HG03575 (cell line): Measurements from ENCODE around the gene LMBR1.

Experiments
- ATAC-seq: cut with Tn5 transposase; IDR thresholded peaks from one replicate; pipeline ENCODE4 v1.9.1; 2021; ENCODE audit not compliant: unreplicated experiment, insufficient number of reproducible peaks, low FRiP score; ENCODE audit errors: extremely low read depth

Gene LMBR1

DNA sequence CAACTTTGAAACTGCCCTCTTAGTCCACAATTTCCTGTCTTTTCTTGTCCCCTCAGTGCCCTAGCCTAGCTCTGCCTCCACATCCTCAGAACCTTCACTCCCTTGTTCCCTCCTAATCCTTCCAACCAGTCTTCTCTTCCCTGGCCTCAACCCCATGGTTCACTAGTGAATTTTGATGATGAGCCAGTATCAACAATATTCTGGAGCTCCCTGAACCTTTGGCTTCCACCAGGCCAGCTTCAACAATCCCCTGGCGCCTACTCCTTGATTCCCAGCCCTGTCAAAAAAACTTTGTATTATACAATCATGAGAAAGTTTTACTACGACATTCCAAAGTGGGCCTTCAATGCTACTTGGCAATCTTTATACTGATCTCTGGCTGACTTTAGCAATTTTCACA is 116.5 kb downstream of the LMBR1 start:
- ATAC-seq: no peak

DNA sequence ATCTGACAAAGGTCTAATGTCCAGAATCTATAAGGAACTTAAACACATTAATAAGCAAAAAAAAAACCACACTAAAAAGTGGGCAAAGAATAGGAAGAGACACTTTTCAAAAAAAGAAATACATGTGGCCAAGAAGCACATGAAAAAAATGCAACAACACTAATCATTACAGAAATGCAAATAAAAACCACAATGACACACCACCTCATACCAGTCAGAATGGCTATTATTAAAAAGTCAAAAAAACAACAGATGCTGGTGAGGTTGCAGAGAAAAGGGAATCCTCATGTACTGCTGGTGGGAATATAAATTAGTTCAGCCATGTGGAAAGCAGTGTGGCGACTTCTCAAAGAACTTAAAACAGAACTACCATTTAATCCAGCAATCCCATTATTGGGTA is 119.0 kb downstream of the LMBR1 start:
- no peak for ATAC-seq

DNA sequence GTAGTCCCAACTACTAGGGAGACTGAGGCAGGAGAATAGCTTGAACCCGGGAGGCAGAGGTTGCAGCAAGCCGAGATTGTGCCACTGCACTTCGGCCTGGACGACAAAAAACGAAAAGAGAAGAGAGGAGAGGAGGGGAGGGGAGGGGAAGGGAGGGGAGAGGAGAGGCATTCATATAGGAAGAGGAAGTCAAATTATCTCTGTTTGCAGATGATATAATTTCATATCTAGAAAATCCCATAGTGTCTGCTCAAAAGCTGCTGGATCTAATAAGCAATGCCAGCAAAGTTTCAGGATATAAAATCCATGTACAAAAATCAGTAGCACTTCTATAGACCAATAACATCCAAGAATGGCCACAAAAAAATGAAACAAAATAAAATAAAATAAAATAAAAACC is 120.3 kb downstream of the LMBR1 start:
- no peak for ATAC-seq

DNA sequence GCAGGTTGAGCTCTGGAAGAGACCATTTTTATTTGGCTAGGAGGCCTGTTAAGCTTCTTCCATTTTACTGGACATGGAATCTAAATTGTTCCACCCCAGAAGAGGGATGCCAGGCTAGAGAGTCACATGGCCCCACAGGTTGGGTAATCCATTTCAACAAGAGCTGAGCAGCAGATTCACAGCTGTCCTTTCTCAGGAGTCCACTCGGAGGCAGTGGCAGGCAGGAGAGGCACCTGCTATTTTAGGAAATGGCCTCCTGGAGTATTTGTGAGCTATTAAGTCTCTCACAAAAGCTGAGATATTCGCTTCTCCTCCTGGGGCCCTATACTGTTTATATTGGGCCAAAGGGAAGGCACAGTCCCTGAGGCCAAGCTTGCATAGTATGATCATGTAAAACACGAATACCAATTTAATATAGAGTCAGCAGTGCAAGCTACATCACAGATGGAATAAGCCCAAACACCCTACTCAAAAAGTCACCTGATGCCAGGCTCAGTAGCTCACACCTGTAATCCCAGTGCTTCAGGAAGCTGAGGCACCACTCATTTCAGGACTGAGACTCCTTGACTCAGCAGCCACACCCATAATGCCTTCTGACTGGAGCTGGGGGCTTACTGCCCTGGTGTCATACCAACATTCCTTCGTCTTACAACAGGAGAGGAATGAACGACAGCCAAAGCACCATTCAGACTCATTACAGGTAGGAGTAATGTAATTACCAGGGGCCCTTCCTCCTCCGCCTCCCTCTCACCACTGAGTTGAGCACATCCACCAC is 124.1 kb downstream of the LMBR1 start:
- no peak for ATAC-seq

DNA sequence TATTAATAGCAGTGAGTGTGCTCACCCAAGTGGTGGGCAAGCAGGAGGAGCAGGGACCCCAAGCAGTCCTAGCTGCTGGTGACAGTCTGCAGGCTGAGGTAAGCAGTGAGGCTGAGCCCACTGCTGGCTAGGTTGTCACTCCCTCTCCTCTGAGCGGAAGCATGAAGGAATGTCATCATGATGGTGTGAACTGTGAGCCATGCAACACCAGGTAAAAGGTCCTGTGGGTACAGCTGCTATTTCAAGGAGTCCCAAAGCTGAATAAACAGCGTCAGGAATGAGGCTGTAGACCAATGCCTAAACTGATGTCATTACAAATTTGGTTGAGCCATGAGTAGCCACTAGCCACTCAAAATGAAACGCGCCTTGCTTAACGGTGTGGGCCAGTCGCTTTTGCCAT is 126.3 kb downstream of the LMBR1 start:
- no peak for ATAC-seq

DNA sequence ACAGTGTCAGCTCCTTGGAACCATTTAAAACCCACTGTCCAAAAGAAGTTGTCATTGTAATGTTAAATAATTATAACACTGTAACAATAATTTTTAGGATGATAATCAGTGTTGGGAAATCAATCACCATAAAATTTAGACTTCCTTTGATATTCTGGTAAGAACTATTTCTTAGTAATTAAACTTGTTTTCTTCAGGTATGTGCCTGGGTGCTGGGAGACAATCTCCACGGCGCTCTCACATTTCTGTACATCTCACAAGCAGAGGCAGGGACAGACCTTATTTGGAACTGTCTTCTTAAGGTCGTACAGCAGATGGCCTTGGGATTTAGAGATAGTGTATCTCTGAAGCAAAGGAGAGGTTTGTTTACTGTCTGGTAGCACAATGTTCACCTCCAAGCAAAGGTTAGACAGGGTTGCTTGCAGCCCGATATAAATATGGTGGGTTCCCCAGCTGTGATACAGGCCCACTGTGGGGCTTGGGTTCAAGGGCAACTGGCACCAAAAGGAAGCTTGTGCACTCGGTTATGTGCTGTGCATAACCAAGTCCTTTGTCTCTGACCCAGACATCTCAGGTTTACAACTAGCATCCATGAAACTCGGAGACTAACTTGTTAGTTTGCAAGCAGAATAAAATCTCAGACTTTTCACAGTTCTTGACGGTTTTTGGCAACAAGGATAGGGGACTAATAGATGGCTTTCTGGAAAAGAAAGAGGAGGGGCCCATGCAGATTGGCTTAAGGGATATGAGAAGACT is 126.9 kb downstream of the LMBR1 start:
- ATAC-seq: no peak

DNA sequence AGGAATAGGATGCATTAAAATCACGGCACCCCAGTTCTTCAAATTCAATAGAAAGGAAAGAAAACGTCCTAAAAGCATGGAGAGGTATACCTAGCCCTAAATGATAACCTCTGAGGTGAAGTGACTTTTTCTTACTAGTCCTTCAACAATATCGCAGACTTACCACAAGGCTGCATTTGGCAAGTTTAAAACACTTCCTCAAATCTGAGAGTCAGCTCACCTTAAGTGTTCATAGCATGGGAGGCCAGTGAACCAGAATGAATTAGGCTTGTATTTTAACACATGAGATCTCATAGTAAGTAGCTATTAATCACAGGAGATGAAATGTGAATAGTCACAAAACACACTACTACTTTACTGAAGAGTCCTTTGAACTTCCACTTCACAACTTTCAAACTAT is 128.2 kb downstream of the LMBR1 start:
- no peak for ATAC-seq

DNA sequence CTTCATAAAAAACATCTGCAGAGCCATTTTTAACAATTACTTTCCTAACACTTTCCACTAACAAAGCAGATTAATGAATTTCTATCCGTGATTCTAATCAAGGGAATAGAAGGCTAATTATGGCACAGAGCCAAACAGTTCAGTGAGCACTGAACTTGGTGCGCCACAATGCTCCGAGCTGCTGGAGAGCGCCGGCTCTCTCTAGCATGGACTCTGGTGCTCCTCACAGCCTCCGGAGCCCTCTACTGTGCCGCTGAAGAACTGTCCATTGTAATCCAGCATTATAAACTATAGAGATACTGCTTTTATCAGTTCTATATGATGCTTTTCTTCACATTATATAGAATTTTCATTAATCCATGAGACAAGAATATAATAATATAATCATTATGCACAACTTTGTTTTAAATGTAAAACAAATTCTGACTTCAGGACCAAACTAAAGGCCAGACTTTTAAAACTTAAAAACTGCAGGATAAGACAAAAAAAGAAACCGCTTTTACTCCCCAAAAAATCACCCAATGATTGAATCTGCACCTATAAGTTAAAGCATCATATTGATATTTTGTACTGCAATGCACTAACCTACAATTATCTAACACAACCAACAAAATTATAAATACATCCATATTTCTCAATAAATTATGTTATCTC is 128.8 kb downstream of the LMBR1 start:
- ATAC-seq: no peak

DNA sequence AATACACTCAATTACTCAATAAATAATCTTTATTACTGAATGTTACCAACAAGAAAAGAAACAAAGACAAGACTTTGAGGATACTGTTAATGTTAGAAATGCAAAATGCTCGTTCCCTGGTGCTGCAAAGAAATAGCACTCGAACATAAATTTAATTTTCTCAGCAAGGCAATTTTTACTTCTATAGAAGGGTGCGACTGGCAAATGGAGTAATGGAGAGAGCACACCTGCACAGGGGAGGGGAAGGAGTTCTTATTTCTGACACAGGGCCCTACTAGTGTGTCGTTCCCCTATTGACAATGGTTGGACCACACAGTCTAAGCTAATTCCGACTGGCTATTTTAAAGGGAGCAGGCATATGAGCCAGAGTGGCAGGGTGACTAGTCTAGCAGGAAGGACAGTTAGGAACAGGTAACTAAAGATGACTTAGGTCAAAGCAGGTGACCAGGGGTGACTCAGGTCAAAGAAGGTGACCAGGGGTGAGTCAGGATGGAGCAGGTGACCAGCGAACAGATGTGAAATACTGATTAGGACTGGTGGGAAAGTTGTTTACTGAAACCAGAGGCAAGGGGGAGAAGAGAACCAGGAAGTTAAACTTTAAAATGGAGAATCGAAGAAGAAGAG is 133.3 kb downstream of the LMBR1 start:
- no peak for ATAC-seq

DNA sequence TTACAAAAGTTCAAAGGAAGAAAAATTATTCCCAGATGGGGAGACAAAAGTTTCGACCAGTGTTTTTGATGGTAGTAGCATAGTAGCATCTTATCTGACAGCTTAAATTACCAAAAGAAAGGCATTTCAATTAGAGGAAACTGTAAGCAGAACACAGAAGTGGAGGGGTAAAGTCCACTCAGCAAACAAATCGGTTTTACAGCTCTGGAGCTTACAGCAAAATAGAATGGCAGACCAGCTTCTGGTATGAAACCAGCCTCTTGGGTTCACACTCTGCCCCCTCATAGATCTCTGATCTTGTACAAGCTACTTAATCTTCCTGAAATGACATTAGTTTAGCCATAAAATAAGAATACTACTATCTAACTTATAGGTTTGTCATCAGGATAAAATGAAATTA is 133.8 kb downstream of the LMBR1 start:
- no peak for ATAC-seq

DNA sequence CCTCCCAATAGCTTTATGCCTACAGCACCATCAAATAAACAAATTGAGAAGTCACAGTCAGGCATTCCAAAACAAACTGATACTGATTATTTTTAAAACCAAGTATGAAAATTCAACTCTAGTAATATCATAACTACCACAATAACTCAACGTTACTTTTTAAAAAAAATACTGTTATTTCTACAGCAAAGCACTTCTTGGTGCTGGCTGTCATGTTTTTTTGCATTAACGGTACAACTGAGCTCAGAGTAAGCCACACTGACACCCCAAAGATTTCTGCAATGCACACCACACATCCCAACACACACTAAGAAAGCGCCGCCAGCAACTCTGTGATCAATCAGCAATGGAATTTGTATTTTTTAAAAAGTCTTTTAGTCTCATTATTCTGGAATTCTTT is 138.8 kb downstream of the LMBR1 start:
- no peak for ATAC-seq

DNA sequence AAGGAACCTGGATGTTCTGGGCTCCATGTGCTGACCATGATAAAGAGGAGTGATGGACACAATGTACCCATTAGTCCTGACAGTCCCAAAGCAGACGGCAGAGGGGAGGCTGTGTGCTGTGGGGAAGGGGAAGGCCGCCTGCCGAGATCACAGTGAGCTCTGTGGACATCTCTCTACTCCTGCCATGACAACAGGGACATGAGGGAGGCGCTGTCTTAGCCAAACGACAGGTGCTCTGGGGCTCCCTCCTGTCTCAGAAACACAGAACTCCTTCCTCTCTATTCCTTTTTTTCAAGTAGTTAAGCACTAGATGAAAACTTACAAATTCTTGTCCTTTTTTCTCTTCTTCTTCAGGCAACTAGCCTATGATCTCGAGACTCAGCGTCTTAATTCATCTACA is 139.4 kb downstream of the LMBR1 start:
- ATAC-seq: no peak

DNA sequence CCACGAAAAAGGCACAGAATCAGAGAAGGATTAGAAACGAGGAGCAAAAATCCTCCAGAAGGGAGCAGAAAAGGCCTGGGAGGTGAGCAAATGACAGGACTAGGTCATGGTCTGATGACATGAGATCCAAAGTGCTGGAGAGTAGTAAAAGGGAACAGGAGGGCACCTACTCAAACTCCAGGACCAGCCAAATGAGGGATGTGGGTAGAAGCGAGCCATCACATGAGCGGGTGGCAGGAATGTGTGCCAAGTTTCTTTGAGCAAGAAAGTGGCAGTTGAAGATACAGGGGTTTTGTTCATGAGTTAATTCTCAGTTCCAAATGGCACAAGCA is 139.8 kb downstream of the LMBR1 start:
- ATAC-seq: no peak

DNA sequence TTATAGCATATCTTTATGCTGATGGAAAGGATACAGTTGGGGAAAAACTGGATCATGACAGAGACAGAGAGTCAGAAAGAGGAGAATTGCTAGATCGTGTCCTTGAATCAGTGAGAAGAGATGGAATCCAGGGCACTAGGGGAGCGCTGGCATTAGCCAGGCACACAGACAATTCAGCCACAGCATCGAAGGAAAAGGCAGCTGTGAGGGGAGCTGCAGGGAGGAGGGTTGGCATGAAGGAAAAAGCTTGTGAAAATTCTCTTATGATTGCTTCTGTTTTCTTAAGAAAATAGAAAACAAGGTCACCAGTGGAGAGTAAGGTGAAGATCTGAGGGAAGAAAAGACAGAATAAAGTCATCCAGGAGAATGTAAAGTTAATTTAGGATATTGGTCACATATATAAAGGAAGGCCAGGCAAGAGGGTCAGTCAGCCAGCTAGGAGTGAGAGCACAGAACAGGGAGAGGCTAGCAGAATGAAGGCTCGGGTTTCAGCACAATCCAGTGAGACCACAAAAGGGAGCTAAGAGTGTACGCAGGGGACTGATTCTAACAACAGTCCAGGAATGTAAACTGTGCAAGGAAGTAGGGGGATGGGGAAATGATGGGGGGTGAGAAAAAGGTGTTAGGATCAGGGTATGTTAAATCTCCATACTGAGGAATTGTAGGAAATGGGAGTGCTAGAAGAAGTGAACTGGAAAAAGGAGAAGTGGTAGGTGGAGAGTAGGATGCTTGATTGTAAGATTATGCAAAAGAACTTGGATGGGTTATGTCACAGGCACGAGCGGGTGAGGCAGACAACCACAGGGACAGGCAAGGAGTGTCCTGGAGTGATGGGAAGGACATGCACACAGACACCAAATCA is 140.4 kb downstream of the LMBR1 start:
- no peak for ATAC-seq

DNA sequence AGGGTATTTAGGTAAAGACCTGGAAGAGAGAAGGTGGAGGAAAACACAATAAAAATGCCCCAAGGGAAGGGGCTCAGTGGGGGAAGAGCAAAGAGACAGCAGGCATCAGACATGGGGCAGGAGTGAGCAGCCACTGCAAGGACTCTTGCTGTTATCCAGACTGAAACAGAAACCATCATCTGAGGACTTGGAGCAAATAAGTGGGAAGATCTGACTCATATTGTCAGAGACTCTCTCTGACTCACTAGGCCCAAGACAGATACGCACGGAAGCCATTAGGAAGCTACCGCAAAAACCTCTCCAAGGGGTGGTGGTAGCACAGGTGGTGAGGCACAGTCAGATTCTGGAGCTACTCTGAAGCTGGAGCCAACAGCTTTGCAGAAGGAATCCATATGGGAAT is 141.7 kb downstream of the LMBR1 start:
- ATAC-seq: no peak

DNA sequence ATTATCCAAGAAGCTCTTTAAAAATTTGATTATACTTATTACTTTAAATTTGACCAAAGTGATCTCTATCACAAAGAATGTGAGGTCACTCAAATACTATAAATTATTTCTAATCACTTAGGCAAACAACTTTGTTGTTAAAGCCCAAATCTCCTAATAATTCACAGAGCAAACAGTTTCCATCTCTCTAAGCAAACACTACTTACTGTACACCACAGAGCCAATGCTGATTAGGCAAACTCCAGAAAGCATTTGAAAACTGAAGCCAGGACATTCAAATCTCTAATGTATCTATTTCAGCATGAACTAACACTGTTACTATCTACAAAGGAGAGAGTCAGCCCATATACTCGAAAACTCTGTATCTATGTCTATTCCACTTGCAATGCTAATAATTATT is 145.3 kb downstream of the LMBR1 start:
- ATAC-seq: no peak

DNA sequence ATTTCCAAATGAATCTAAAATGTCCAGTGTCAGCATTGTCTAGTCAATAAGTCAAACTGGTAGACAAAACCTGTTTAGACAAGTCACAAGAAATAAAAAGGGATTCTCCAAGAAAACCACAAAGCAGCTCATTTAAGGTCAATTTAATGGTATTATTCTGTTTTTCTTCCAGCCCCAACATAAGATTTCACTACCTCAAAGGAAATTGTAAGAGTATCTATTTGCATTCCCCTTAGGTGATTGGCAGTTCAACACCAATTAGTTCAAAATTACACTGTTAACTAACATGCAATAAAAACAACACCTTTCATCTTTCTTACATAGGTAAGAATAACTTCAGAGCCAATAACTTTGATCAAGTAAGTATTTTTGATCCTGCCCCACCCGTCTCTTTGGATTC is 146.1 kb downstream of the LMBR1 start:
- ATAC-seq: no peak

DNA sequence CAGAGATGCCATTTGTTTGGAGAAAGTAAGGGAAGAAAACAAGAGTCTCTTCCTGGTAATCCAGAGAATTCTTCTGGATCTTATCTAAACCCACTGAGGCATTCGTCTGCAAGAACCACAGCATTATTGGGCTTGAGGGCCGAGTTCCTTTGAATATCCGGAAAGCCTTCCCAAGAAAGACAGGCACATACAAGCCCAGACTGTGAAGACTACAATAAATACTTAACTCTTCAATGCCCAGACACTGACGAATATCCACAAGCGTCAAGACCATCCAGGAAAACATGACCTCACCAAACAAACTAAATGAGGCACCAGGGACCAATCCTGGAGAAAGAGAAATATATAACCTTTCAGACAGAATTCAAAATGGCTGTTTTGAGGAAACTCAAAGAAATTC is 153.4 kb downstream of the LMBR1 start:
- no peak for ATAC-seq

DNA sequence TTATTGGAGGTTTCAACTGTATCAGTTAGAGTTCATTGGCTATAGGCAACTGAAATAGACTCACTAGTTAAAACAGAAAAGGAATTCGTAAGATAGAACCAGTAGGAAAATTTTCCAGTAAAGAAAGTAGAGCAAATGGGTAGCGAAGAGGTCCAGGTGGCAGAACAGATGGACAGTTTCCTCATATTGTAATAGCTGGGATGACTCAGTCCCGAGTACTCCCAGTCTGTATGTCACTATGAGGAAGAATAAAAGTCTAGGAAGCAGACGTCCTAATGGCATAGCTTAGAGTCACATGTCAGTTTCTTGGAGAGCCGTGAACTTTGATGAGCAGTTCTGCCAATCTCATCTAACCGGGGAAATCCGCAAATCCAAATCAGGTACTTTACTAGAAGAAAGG is 157.1 kb downstream of the LMBR1 start:
- ATAC-seq: no peak
